HAP-1 (cell line): ENCODE results near the gene LY6G5C.

Experiments used
- DNase-seq, 2 experiments: peaks; one replicate each; pipeline ENCODE4 v3.0.0-alpha.2; 2016 to 2020; ENCODE audit warnings: low spot score in 2 of 2
- H3K27me3 ChIP-seq: fragments of 250-450 bp; sonication (Bioruptor Pico); 2 replicates; pipeline ENCODE4 v1.5.1; 2020; ENCODE audit warnings: low read depth, mild to moderate bottlenecking, moderate library complexity
- H3K36me3 ChIP-seq: fragments of 250-450 bp; sonication (Bioruptor Pico); replicated peaks from 2 replicates; pipeline ENCODE4 v1.5.1; 2020; ENCODE audit warnings: mild to moderate bottlenecking
- H3K4me1 ChIP-seq: fragments of 250-450 bp; sonication (Bioruptor Pico); 2 replicates; pipeline ENCODE4 v1.5.1; 2020; ENCODE audit warnings: mild to moderate bottlenecking
- H3K4me3 ChIP-seq: fragments of 250-450 bp; sonication (Bioruptor Pico); 2 replicates; pipeline ENCODE4 v1.5.1; 2020; ENCODE audit warnings: mild to moderate bottlenecking, moderate library complexity
- H3K9me3 ChIP-seq: fragments of 250-450 bp; sonication (Bioruptor Pico); 2 replicates; pipeline ENCODE4 v1.5.1; 2020; ENCODE audit warnings: mild to moderate bottlenecking, moderate library complexity
- in situ Hi-C: fragments of 300-500 bp; cut with MboI; formaldehyde crosslinking; loops from 3 replicates; pipeline ENCODE4 v1.14.3; 2020; ENCODE audit warnings: low sequenced_read_pairs, inconsistent platforms, mixed read lengths

Gene LY6G5C

GRCh38 chr6:31658983-31659648 lies 21.8 kb downstream of the LY6G5C start:
- no peak for DNase-seq
- in situ Hi-C loops, result no loop called here
- Histone ChIP-seq H3K36me3 (peaks cover 39% of the 10 kb centered on the region), H3K9me3 (no peaks in the 10 kb centered on the region), H3K4me1 (peaks cover 20% of the 10 kb centered on the region), H3K27me3 (no peaks in the 10 kb centered on the region), H3K4me3 (peak overlapping the region; percentile 56)

GRCh38 chr6:31658158-31658688 lies 22.6 kb downstream of the LY6G5C start:
- Histone ChIP-seq H3K4me1 (peaks cover 23% of the 10 kb centered on the region), H3K36me3 (peaks cover 30% of the 10 kb centered on the region), H3K27me3 (no peaks in the 10 kb centered on the region), H3K9me3 (no peaks in the 10 kb centered on the region), H3K4me3 (no peak overlapping the region)
- no peak for DNase-seq
- in situ Hi-C loops, result no loop called here

GRCh38 chr6:31657406-31658157 lies 23.3 kb downstream of the LY6G5C start:
- no peak for DNase-seq
- H3K4me1 ChIP-seq, result peaks cover 23% of the 10 kb centered on the region
- H3K36me3 ChIP-seq, result peaks cover 27% of the 10 kb centered on the region
- H3K27me3 ChIP-seq, result no peaks in the 10 kb centered on the region
- H3K9me3 ChIP-seq, result no peaks in the 10 kb centered on the region
- in situ Hi-C loops, result no loop called here
- no peak overlapping the region for H3K4me3 ChIP-seq

GRCh38 chr6:31655349-31656237 lies 25.3 kb downstream of the LY6G5C start, which contains the start of gene APOM:
Gene APOM, plus strand, starts transcription at chr6:31655894. Its CDS starts 73 bp downstream, at chr6:31655967.
- H3K4me1 ChIP-seq, result peaks cover 26% of the 10 kb centered on the region
- DNase-seq, result no peak
- peaks cover 22% of the 10 kb centered on the region for H3K36me3 ChIP-seq
- no peak within 1 kb of the TSS for H3K4me3 ChIP-seq
- H3K9me3 ChIP-seq, result no peaks in the 10 kb centered on the region
- no peaks in the 10 kb centered on the region for H3K27me3 ChIP-seq
- in situ Hi-C loops, result no loop called here

GRCh38 chr6:31654574-31655348 lies 26.1 kb downstream of the LY6G5C start:
- in situ Hi-C loops, result no loop called here
- Histone ChIP-seq H3K27me3 (no peaks in the 10 kb centered on the region), H3K4me1 (peaks cover 23% of the 10 kb centered on the region), H3K9me3 (no peaks in the 10 kb centered on the region), H3K36me3 (peaks cover 29% of the 10 kb centered on the region), H3K4me3 (no peak overlapping the region)
- no peak for DNase-seq

GRCh38 chr6:31652925-31653724 lies 27.7 kb downstream of the LY6G5C start:
- in situ Hi-C loops, result no loop called here
- H3K27me3 ChIP-seq, result no peaks in the 10 kb centered on the region
- no peaks in the 10 kb centered on the region for H3K9me3 ChIP-seq
- peaks cover 10% of the 10 kb centered on the region for H3K4me1 ChIP-seq
- peaks cover 44% of the 10 kb centered on the region for H3K36me3 ChIP-seq
- H3K4me3 ChIP-seq, result peak overlapping the region; percentile 84
- DNase-seq, result peak in 1 of 2 experiments; percentile 93

- H3K27me3 ChIP-seq, result no peaks in the 10 kb centered on the region
- H3K4me1 ChIP-seq, result peaks cover 10% of the 10 kb centered on the region
- H3K9me3 ChIP-seq, result no peaks in the 10 kb centered on the region
- peak; percentile 86 to 87 for DNase-seq
- in situ Hi-C loops, result no loop called here
- H3K36me3 ChIP-seq, result peaks cover 46% of the 10 kb centered on the region
- H3K4me3 ChIP-seq, result peak overlapping the region; percentile 84
Observed at GRCh38 chr6:31651602-31652191, 29.2 kb downstream of the LY6G5C start.

- DNase-seq, result no peak
- H3K9me3 ChIP-seq, result no peaks in the 10 kb centered on the region
- no peaks in the 10 kb centered on the region for H3K4me1 ChIP-seq
- no peak overlapping the region for H3K4me3 ChIP-seq
- H3K27me3 ChIP-seq, result no peaks in the 10 kb centered on the region
- peaks cover 85% of the 10 kb centered on the region for H3K36me3 ChIP-seq
- in situ Hi-C loops, result loop anchor here (25.0 kb wide), 1 partner anchor 1058 kb away; no protein-coding TSS in a partner anchor
Observed at GRCh38 chr6:31645325-31645724, 35.5 kb downstream of the LY6G5C start.

- peaks cover 85% of the 10 kb centered on the region for H3K36me3 ChIP-seq
- in situ Hi-C loops, result loop anchor here (25.0 kb wide), 1 partner anchor 1057 kb away; no protein-coding TSS in a partner anchor
Observed at GRCh38 chr6:31643818-31644454, 36.9 kb downstream of the LY6G5C start.

GRCh38 chr6:31642798-31643570 lies 37.9 kb downstream of the LY6G5C start:
- Histone ChIP-seq H3K4me3 (no peak overlapping the region), H3K4me1 (no peaks in the 10 kb centered on the region), H3K36me3 (peaks cover 83% of the 10 kb centered on the region), H3K27me3 (no peaks in the 10 kb centered on the region), H3K9me3 (no peaks in the 10 kb centered on the region)
- DNase-seq, result no peak
- in situ Hi-C loops, result loop anchor here (25.0 kb wide), 1 partner anchor 1056 kb away; no protein-coding TSS in a partner anchor

More at GRCh38 chr6:31643818-31644454, 36.9 kb downstream of the LY6G5C start:
- DNase-seq, result no peak
- no peaks in the 10 kb centered on the region for H3K4me1 ChIP-seq
- H3K4me3 ChIP-seq, result no peak overlapping the region
- no peaks in the 10 kb centered on the region for H3K27me3 ChIP-seq
- no peaks in the 10 kb centered on the region for H3K9me3 ChIP-seq

GRCh38 chr6:31641370-31641769 lies 39.5 kb downstream of the LY6G5C start:
- Histone ChIP-seq H3K4me3 (no peak overlapping the region), H3K9me3 (no peaks in the 10 kb centered on the region), H3K4me1 (no peaks in the 10 kb centered on the region), H3K36me3 (peaks cover 85% of the 10 kb centered on the region), H3K27me3 (no peaks in the 10 kb centered on the region)
- DNase-seq, result no peak
- in situ Hi-C loops, result loop anchor here (25.0 kb wide), 1 partner anchor 1054 kb away; no protein-coding TSS in a partner anchor
